Fibroblast of skin of abdomen (primary cell): ENCODE results near the gene UBE2QL1.

ENCODE experiments used
- DNase-seq: peaks from one replicate; pipeline ENCODE4 v3.0.0-alpha.2; 2013

UBE2QL1 gene

DNA sequence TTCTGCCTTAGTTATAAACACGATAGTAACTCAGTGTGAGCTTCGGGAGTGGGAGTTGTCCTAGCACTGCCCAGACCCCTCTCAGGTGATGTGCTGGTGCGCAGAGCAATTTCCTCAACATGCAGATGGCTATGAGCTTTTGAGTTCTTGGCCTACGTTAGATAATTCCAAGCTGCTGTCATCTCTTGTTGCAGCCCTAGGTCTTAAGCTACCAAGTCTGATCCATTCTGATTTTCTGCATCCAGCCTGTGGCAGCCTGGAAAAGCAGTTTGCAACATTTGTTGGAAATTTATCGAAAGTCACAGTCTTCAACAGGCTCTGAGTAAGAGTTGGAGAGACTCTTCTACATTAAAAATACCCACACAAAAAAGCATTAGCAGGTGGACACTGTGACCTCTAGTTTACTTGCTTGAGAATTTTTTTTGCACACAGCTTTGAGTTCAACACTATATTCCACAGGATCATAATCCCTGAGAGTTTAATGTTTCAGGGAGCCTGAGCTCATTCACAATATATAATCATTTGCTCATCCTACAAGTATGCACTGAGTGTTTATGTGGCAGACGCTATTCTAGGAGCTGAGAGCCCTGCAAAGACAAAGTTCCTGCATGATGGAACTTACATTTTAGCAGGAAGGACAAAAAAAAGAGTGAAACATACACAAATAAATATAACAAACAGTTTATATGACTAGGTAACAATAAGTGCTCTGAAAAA lies 91.6 kb downstream of the UBE2QL1 start:
- peak; percentile 7 for DNase-seq

DNA sequence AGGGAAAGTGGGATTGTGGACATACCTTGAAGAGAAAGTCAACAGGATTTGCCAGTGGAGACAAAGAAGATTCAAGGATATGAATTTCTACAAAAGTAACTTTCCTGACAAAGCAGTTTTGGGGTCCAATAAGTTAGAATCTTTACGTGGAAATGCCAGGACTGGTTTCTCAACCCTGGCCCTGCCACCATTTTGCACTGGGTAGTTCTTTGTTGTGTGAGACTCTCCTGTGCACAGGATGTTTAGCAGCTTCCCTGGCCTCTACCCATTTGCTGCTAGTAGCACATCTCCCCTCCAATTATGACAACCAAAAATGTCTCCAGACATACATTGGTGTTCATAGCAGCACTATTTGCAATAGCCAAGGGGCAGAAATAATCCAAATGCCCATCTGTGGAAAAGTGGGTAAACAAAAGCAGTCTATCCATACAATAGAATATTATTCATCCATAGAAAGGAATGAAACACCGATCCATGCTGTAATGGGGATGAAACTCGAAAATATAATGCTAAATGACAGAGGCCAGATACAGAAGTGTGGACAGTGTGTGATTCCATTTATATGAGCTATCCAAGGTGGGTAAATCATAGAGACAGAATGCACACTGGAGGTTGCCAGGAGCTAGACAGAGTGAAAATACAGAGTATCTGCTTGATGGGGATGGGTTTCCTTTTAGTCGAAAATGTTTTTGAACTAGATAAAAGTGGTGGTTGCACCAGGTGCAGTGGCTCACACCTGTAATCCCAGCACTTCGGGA lies 92.8 kb downstream of the UBE2QL1 start:
- no peak for DNase-seq

DNA sequence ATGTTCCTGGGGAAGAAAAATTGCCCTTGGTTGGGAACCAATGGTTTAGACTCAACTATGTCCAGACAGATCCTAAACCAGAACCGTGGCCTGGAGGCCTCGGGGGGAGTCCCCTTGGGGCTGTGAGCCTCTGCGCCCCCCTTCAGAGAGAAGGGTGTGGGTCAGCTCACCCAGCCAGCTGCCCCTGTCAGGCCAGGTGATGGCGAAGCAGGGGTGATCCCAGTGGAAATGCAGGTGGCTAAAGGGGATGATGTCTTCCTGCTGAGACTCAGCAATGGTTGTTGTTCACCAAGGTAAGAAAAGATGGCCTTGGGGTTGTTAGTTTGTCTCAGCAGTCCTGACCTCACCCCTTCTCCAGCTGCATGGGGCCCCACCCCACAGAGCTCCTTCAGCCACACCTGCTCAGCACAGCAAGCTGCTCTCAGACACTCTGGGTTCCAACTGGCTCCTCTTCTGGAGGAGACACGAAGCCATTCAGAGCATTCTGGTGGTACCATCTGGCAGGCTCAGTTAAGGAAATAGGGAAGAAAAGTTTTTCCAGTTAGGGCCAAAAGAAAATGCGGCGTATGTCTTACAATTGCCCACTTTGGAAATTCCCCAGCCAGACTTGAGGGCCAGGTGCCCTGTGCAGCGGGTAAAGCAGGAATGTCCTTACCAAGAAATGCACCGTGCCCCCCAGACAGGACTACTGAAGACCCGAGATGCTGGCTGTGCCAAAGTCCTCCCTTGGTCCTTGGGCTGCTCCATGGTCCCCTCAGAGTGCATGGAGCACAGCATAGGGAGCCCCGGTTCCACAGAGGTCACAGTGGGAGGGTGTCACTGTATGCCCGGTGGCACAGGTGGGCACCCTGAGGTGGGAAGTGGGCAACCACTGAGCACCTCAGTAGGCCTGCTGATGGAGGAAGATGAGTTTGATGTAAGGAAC lies 94.0 kb downstream of the UBE2QL1 start:
- no peak for DNase-seq

DNA sequence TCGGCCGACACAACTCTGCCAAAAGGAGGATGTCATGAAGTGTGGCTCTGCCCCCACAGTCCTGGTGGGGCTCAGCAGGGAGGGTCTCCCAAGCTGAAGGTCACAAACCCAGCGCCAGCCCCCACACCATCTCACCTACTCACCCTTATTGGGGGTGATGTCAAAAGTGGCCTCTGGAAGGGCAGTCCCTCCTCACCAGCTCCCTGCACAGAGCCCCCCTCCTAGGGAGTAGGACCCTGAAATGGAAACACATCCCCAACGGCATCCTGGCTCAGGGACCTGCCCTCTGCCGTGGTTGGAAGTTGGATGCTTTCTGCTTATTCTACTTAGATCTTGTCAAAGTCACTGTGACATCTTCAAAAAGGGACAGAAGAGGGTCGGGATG lies 94.7 kb downstream of the UBE2QL1 start:
- DNase-seq = no peak

DNA sequence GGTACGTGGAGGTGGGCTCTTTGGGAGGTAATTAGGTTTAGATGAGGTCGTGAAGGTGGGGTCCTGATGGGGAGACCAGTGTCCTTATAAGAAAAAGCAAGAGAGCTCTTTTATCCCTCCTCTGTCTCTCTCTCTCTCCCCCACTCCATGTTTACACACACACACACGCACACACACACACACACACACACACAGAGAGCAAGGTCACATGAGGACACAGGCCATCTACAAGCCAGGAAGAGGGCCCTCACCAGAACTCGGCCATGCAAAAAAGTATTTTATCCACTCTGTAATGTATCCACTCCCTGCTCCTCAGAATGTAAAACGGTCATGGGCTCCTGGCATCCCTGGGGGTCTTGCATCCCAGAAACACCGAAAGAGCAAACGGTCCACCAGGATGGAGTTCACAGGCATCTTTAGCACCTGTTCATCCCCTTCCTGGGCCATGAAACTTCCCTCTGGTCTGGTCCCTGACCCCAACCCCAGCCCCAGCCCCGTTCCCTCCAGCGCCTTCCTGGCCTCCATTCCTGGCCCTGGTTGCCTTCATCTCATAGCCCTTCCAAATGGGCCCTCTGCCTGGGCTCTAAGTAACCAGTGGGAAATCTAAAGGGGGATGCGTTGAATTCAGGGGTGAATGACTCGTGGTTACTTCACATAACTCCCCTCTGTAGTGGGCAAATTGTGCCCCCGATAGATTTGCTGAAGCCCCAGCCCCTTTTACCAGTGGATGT lies 95.3 kb downstream of the UBE2QL1 start:
- DNase-seq = no peak
